GM13976 (cell line): ENCODE measurements around the gene LRCOL1.

Experiments used
- DNase-seq: peaks from one replicate; pipeline ENCODE4 v3.0.0; 2012; ENCODE audit warnings: low spot score
- in situ Hi-C: fragments of 300-500 bp; cut with MboI; formaldehyde crosslinking; loops from one replicate; pipeline ENCODE4 v1.12.0; 2022; ENCODE audit warnings: low sequenced_read_pairs, mixed read lengths, inconsistent platforms; ENCODE audit not compliant: unreplicated experiment
- TF ChIP-seq, protein P1 (sequence below): IDR thresholded peaks from 2 replicates; pipeline ENCODE4 v1.5.1; 2012; ENCODE audit warnings: borderline replicate concordance, mild to moderate bottlenecking; ENCODE audit not compliant: insufficient read depth; ENCODE audit errors: extremely low read depth, missing control alignments, control extremely low read depth

Gene LRCOL1

DNA sequence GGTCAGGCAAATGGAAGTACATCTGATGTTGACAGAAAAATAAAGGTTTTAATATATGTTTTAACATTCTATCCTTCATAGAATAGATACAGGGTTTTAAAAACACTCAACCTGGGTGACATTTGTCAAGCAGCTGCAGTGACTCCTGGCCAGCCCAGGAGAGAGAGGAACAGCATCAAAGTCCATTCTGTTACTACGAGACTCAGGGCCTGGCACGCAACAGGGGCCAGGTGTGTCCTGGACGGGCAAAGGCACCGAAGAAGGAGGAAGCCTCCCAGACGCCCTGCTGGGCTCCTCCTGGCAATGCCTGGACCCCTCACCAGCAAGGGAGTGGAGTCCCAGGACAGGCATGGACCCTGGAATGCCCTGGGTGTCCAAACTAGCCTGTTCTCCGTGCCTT is 22.1 kb downstream of the LRCOL1 start:
- TF ChIP-seq, protein P1, sequence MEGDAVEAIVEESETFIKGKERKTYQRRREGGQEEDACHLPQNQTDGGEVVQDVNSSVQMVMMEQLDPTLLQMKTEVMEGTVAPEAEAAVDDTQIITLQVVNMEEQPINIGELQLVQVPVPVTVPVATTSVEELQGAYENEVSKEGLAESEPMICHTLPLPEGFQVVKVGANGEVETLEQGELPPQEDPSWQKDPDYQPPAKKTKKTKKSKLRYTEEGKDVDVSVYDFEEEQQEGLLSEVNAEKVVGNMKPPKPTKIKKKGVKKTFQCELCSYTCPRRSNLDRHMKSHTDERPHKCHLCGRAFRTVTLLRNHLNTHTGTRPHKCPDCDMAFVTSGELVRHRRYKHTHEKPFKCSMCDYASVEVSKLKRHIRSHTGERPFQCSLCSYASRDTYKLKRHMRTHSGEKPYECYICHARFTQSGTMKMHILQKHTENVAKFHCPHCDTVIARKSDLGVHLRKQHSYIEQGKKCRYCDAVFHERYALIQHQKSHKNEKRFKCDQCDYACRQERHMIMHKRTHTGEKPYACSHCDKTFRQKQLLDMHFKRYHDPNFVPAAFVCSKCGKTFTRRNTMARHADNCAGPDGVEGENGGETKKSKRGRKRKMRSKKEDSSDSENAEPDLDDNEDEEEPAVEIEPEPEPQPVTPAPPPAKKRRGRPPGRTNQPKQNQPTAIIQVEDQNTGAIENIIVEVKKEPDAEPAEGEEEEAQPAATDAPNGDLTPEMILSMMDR = no peak
- no peak for DNase-seq
- in situ Hi-C loops = no loop called here

DNA sequence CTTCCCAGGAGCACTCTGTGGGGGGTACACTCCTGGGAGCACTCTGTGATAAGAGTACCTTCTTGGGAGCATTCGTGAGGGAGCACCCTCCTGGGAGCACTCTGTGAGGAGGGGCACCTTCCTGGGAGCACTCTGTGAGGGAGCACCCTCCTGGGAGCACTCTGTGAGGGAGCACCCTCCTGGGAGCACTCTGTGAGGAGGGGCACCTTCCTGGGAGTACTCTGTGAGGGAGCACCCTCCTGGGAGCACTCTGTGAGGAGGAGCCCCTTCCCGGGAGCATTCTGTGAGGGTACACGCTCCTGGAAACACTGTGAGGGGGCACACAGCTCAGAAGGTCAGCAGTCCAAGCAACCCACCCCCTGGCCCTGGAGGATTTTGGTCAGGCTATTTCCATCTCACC is 22.6 kb downstream of the LRCOL1 start:
- TF ChIP-seq, protein P1 = no peak
- in situ Hi-C loops = no loop called here
- no peak for DNase-seq

DNA sequence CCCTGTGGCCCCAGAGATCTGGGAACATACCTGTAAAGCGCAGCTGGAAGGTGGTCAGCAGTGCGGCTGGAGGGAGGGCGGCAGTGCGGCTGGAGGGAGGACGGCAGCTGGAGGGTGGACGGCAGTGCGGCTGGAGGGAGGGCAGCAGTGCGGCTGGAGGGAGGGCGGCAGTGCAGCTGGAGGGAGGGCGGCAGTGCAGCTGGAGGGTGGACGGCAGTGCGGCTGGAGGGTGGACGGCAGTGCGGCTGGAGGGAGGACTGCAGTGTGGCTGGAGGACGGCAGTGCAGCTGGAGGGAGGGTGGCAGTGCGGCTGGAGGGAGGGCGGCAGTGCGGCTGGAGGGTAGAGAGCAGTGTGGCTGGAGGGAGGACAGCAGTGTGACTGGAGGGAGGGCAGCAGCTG is 23.5 kb downstream of the LRCOL1 start:
- TF ChIP-seq, protein P1 = no peak
- in situ Hi-C loops = no loop called here
- no peak for DNase-seq

DNA sequence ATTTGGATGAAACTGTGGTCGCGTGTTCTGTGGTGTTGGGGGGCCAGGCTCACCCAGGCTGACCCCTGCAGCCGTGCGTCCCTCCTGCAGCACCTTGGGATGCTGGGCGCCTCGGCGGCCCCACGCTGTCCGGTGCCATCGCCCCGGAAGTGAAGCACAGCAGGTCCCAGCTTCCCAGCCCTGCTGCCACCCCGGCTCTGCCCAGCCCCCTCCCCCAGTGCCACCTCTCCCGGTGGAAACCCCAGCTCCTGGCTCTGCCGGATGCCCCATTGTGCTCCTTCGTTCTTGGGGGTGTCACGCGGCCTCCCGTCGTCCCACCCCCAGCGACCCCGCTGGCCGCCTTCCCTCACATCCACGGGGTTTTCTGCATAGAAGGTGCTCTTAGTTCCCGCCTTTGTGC is 25.2 kb downstream of the LRCOL1 start:
- DNase-seq = no peak
- TF ChIP-seq, protein P1 = no peak
- in situ Hi-C loops = no loop called here

DNA sequence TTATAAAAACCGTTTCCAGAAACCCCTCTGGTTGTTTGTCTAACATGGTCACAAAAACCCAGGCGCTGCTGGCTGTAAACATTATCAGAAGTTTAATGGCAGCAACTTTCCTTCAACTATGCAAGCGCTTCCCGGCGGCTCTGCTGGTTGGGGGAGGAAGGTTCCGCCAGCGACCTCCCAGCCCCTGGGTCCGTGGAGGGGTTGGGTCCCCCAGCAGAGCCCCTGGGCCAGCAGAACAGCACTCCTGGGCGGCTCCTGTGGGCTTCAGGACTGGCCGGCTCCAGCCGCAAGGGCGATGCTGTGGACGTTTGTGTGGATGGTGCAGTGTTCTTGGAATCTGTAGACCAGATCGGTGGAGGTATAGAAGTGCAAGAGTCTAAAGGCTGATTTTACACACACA is 26.0 kb downstream of the LRCOL1 start:
- in situ Hi-C loops = no loop called here
- TF ChIP-seq, protein P1 = no peak
- DNase-seq = no peak

DNA sequence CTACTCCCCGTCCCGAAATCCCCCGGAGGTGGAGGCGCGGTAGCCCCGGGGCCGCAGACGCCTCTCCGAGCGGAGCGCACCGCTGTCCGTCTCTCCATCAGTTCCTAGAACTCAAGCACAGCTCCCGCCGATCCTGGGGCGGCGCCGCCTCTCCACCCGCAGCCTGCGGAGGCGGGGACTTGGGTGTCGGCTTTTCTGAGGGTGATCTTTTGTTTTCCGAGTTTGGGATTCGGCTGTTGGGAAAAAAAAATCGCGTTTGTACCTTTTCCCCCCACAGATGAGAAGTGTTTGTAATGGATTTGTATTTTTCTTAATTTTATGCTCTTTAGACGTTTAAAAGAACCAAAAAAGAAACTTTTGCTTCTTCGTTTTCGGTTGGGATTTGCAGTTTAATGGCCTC is 26.6 kb downstream of the LRCOL1 start:
- in situ Hi-C loops = no loop called here
- TF ChIP-seq, protein P1 = no peak
- no peak for DNase-seq

DNA sequence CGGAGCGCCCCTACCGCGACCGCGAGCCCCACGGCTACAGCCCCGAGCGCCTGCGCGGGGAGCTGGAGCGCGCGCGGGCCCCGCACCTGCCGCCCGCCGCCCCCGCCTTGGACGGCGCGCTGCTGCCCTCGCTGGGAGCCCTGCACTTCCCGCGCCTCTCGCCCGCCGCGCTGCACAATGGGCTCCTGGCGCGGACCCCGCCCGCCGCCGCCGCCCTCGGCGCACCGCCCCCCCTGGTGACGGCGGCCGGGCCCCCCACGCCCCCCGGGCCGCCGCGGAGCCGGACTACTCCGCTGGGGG is 27.0 kb downstream of the LRCOL1 start:
- DNase-seq = no peak
- in situ Hi-C loops = no loop called here
- TF ChIP-seq, protein P1 = no peak
